Keratinocyte (primary cell): ENCODE measurements around the gene FLNA.

Experiments used
- CTCF ChIP-seq, 3 experiments: IDR thresholded peaks in 1 of 3; conservative IDR thresholded peaks in 1 of 3; optimal IDR thresholded peaks in 1 of 3; 2 replicates in 2 of 3; 3 replicates in 1 of 3; pipeline versions ENCODE3 to v1.5.1; 2011; ENCODE audit warnings: low read length in 3 of 3, mild to moderate bottlenecking in 3 of 3, moderate library complexity in 2 of 3, control low read depth in 1 of 3, inconsistent platforms in 1 of 3; ENCODE audit not compliant: insufficient read depth in 2 of 3; ENCODE audit errors: extremely low read depth in 1 of 3
- EZH2 ChIP-seq: IDR thresholded peaks from one replicate; pipeline ENCODE4 v1.6.1; 2012; ENCODE audit warnings: inconsistent platforms, mild to moderate bottlenecking, low read length, moderate library complexity

GRCh38 chrX:154333116-154333515 lies 41.3 kb downstream of the FLNA start:
- TF ChIP-seq CTCF (optimal IDR thresholded peaks at IDR 0.05 in 1 of 3, IDR thresholded peaks at IDR 0.05 in 1 of 3, conservative IDR thresholded peaks at IDR 0.05 in 1 of 3; ENCODE audit: extremely low read depth in 1 of 3, insufficient read depth in 2 of 3, low read length in 3 of 3), result no peak
- TF ChIP-seq EZH2, result no peak
